ENCODE data around the gene SLC6A12. TPM values are rescaled to one million over a fixed set of nuclear protein-coding genes. Genes with fewer than 3 reads are reported as not detected.
"Not testable (repeated sequence)": the region's sequence is repeated elsewhere in the genome, so short reads cannot be mapped to it uniquely, and the experiment has no call there.

The SLC6A12 gene
- total RNA-seq, 1 experiment from 2014 or later, result not detected

- DNase-seq (ENCODE audit: low read depth), result not testable (repeated sequence)
Measured at GRCh38 chr12:217029-217428, 3.1 kb upstream of the SLC6A12 start.

- no peak for DNase-seq (ENCODE audit: low read depth)
Measured at GRCh38 chr12:215116-215515, 1.2 kb upstream of the SLC6A12 start.

GRCh38 chr12:213527-213932, 427 bp downstream of the SLC6A12 start:
- no peak for DNase-seq (ENCODE audit: low read depth)

- no peak for DNase-seq (ENCODE audit: low read depth)
Measured at GRCh38 chr12:212715-213526, 1.0 kb downstream of the SLC6A12 start.

- no peak for DNase-seq (ENCODE audit: low read depth)
Measured at GRCh38 chr12:212415-212714, 1.6 kb downstream of the SLC6A12 start.

GRCh38 chr12:211639-212414, 2.1 kb downstream of the SLC6A12 start:
- no peak for DNase-seq (ENCODE audit: low read depth)

GRCh38 chr12:211142-211465, 2.9 kb downstream of the SLC6A12 start:
- DNase-seq (ENCODE audit: low read depth), result no peak

GRCh38 chr12:210277-211141, 3.4 kb downstream of the SLC6A12 start:
- DNase-seq (ENCODE audit: low read depth), result no peak

GRCh38 chr12:209851-210250, 4.1 kb downstream of the SLC6A12 start:
- DNase-seq (ENCODE audit: low read depth), result no peak

- no peak for DNase-seq (ENCODE audit: low read depth)
Measured at GRCh38 chr12:209246-209645, 4.7 kb downstream of the SLC6A12 start.

GRCh38 chr12:208813-209212, 5.1 kb downstream of the SLC6A12 start:
- no peak for DNase-seq (ENCODE audit: low read depth)

- DNase-seq (ENCODE audit: low read depth), result no peak
Measured at GRCh38 chr12:207804-208203, 6.2 kb downstream of the SLC6A12 start.

- no peak for DNase-seq (ENCODE audit: low read depth)
Measured at GRCh38 chr12:206746-207440, 7.1 kb downstream of the SLC6A12 start.

- DNase-seq (ENCODE audit: low read depth), result no peak
Measured at GRCh38 chr12:205026-205425, 8.9 kb downstream of the SLC6A12 start.

GRCh38 chr12:204261-204678, 9.7 kb downstream of the SLC6A12 start:
- no peak for DNase-seq (ENCODE audit: low read depth)

- DNase-seq (ENCODE audit: low read depth), result no peak
Measured at GRCh38 chr12:203462-204260, 10.3 kb downstream of the SLC6A12 start.

GRCh38 chr12:203074-203461, 10.9 kb downstream of the SLC6A12 start:
- no peak for DNase-seq (ENCODE audit: low read depth)

GRCh38 chr12:202081-202731, 11.8 kb downstream of the SLC6A12 start:
- no peak for DNase-seq (ENCODE audit: low read depth)

- no peak for DNase-seq (ENCODE audit: low read depth)
Measured at GRCh38 chr12:201361-201760, 12.6 kb downstream of the SLC6A12 start.

GRCh38 chr12:198705-199104, 15.3 kb downstream of the SLC6A12 start:
- no peak for DNase-seq (ENCODE audit: low read depth)
